CD4-positive, alpha-beta T cell treated with Interferon gamma for 1 hour (primary cell): ENCODE measurements around the gene IL1RN.
A peak's percentile ranks its signal among the peaks of the same experiment; 100 is the strongest.

Experiments used
- DNase-seq: peaks from one replicate; pipeline ENCODE4 v3.0.0-alpha.2; 2020

The IL1RN gene

DNA sequence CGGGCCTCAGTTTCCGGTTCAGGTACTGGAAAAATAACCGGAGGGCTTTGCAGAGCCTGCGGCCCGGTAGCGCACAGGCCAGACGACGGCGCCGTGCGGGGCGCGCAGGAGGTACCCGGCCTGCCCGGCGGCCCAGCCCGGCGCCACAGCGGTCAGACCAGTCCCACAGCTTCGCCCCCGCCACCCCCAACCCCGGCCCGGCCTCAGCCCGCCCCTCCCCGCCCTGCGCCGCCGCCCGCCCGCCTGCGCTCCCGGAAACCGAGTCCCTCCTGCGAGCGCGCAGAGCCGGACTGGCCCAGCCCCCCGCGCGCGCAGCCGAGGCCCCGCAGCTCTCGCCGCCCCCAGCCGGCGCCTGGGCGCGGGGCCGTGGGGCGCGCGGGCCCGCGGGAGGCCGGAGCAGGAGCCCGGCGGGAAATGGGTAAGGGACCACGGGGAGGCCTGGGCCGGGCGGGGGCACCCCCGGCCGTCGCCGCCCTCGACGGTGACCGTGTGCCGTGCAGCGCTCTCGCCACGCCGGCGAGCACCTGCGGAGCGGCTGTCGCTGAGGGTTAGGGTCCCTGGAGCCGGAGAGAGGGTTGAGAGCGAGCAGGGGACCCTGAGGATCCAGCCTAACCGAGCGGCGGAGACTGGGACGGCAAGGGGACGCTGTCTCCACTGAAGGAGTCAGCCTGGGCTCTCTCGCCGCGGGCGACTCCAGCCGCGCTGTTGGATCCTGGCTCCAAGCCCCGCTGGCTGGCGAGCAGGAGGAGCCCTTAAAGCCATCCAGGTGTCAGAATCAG is 29.9 kb downstream of the IL1RN start:
- DNase-seq = peak; percentile 15

DNA sequence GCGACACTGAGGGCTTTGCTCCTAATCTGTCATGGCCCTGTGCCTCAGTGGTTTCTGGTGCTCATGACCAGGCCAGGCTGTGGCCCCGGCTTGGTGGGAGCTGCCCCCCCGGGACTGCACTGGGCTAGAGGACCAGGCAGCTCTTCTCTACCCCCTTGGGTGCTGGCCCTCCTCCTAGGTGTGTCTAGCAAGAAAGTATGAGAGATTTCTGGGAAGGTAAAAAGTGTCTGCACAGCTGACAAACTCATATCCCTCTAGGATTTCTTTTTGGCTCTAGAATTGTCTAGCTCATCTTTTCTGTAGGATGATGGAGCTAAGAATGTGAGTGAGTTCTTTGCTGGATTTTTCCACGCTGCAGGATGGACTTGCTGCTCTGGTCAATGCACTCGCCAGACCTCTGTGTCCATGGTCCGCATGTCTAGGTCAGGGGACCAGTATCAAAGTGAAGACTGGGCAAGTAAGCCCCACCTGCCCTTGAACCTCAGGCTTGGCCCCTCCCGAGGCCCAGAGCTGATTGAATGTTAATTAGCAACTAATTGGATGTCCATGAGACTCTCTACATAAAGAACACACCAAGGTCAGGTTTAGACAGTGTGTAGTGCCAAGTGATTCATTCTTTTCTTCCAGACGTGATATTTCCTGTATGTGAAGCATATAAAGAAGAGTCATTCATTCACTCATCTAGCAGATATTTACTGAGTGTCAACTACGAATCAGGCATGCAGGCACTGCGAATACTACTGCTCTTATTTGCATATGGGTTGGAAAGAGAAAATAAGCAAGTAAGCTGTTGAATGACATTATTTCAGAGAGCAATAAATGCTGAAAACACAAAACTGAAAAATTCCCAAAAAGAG is 30.7 kb downstream of the IL1RN start:
- DNase-seq = no peak

DNA sequence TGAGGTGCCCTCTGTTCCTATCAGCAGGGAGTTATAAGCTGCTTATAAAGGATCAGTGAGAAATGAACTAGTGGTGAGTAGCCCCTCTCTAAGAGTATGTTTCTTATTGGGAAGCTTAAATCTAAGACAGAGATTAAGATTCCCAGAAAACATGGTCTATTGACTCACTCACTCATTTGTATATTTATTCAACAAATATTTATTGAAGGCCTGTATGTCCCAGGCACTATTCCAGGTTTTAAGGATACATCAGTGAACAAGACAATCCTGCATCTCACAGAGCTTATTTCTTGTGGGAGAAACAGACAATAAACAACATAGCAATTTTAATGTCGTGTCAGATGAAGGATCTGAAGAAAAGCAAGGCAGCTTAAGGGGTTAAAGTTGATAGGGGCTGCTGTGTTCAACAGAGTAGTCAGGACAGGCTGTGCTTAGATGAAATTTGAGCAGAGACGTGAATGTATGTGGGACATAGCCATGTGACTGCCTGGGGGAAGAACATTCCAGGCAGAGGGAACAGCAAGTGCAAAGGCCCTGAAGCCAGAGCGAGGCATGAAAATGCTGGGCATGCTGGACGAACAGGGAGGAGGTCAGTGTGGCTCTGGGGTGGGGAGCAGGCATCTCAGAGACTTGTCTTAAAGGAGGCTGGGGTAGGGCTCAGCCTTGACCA is 31.6 kb downstream of the IL1RN start:
- DNase-seq = no peak

DNA sequence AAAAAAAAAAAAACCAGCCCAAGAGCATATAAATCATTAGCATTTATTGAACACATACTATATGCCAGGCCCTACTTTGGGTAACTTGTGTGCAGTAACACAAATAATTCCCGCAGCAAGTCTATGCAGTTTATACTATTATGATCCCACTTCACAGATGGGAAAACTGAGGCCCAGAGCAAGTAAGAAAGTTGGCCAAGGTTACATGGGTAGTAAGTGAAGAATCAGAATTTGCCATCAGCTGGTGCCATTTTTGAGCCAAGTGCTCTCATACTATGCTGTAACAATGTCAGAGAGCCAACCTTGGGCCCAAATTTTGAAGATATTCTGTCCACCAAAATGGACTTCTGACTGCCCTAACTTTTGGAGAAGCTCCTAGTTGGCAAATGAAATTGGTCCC is 32.9 kb downstream of the IL1RN start:
- no peak for DNase-seq

DNA sequence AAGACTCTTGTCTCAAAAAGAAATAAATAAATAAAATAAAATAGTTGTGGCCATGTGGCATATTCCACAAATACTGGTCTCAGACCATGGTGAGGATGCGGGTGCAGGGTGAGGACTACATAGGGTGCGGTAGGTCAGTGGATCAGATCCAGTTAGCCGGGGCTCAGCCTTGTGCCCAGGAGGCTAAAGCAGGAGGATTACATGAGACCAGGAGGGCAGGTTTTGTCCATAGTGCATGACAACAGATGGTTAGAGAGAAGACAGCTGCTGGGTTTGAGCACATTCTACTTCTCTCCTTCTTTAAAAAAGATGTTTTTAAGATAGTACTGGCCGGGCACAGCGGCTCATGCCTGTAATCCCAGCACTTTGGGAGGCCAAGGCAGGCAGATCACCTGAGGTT is 33.6 kb downstream of the IL1RN start:
- DNase-seq = no peak

DNA sequence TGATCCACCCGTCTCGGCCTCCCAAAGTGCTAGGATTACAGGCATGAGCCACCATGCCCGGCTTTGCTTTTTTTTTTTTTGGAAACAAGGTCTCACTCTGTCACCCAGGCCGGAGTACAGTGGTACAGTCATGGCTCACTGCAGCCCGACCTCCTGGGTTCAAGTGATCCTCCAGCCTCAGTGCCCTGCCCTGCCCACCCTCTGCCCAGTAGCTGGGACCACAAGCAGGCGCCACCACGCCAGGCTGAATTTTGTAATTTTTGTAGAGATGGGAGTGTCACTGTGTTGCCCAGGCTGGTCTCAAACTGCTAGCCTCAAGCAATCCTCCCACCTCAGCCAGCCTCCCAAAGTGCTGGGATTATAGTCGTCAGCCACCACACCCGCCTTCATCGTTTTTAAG is 34.8 kb downstream of the IL1RN start:
- DNase-seq = no peak

DNA sequence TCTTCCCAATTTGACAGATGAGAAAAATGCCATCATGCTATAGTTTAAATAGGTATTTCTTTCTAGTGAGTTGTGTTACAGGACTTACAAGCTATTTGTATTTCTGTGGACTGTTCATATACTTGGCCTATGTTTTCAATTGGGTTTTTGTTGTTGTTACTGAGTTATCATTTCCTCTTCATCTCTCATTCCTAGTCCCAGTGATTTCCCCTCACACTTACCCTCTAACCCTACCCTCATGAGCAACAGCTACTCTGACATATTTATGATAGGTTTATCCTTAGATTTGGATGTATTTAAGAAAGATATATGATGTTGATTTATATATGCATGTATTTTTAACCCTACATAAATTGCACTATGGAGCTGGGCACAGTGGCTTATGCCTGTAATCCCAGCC is 35.5 kb downstream of the IL1RN start:
- no peak for DNase-seq

DNA sequence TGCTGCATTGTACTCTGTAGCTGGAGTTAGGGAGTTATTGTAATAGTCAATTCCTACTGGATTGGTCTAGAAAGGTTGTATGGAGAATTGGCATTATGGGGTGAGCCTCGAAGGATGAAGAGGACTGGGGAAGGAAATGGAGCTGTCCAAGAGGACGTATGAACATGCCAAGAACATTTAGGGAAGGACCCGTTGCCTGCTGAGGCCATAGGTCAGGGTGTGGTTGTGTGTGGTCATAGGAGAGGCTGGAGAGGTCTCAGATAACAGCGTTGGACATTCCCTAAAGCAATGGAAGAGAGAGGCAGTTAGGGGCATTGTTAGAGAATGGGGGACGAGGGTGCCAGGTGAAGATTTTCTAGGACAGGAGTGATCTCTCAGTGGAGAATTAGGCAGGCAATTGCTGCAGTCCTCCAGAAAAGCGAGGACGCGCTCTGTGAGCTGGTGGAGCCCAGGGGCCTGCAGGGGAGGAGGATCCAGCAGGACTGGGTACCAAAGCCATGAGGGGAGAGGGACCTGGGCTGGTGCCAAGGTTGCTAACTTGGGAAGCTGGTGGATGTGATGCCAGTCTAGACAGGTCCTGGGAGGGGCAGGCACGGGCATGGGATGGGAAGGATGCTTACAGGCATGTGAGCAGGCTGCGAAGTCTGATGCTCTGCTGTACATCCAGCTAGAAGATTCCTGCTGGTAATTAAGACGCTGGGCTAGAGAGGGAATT is 37.0 kb downstream of the IL1RN start:
- DNase-seq = no peak

DNA sequence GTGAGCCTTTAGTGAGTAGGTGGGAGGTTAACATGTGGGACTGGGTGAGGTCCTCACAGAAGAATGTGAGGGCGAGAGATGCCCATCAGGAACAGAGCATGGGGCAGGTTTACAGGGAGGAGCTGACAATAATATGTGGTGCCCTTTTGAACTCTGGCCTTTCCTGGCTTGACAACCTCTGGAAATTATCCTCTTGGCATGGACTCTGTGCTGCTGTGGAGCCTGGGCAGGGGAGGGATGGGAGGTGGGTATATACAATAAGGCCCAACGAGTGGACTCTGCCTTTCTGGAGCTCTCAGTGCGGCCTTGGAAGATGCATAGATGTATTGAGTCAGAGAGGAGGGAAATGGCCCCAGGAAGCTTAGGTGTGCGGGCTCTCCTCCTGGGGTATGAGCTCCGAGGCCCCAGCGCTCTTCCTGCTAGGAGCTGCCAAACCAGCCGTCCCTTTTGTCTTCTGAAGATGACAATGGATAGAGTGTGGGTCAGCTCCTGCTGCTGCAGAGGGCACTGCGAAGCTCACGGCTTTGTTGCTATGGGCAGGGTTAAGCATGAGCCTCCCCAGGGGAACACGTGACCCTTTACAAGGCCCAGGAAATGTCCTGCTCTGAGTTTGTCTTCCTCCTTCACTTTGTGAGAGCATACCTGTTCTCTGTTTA is 37.7 kb downstream of the IL1RN start:
- no peak for DNase-seq

DNA sequence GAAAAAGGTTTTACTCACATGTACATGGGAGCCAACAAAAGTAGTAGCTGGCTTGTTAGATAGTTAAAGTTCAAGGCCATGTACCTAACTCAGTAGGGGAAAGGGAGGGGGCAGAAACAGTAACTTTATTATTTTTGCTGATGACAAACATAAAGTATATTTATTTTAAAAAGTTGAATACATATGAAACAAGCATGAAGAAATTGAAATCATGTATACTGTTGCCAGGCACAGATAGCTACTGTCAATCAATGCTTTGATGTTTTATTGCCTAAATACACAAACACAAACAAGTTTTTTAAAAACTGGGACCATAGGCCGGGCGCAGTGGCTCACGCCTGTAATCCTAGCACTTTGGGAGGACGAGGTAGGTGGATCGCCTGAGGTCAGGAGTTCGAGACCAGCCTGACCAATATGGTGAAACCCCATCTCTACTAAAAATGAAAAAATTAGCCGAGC is 38.8 kb downstream of the IL1RN start:
- no peak for DNase-seq

DNA sequence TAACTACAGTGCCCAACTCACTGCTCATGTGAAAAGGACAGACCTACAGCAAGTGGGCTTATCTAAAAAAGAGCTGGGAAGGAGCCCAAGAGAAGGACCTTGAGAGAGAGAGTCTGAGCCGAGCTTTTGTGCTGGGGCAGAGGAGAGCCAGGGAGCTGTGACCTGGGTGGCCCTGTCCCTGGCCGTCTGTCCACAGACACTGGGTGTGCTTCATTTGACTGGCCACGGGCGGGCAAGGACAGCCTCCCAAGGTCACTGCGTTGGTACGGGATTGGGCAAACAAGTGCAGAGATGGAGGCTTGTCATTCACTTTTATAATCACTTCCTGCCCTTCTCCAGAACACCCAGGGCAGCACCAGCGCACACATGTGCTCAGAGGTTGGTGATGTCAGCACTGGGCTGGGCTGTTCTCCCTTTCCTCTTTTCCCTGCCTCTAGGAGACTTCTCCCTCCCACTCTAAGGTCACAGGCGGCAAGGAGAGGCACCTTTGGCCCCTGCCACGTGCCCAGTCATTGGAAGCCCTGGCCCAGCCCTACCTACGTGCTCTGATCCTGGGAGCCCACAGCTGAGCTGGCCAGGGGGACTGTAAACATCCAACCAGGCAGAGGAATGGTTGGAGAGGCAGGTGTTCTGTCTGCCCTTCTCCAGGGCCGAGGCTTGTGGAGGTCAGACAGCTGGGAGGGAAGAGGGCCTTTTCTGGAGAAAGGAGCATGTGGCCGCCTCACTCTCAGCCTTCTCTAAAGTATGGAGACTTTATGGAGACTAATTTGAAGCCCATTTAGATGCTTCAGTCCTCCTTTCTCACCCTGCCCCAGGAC is 39.9 kb downstream of the IL1RN start:
- DNase-seq = peak; percentile 40

DNA sequence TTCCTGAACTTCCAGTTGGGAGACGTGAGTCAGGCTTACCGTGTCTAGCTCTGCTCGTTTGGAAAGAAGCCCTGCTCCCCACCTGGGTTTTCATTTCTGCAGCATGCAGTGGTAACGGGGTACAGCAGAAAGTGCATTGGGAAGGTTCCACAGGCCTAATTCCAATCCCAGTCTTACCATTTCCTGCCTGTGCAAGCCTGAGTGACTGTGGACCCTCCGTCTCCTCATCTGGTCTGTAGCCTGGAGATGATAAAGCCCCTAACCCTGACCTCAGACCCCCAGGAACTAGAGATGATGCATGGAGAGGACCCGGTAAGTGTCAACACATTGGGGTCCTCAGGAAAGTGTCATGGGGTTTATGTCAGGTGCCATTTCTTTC is 40.6 kb downstream of the IL1RN start:
- DNase-seq = no peak

DNA sequence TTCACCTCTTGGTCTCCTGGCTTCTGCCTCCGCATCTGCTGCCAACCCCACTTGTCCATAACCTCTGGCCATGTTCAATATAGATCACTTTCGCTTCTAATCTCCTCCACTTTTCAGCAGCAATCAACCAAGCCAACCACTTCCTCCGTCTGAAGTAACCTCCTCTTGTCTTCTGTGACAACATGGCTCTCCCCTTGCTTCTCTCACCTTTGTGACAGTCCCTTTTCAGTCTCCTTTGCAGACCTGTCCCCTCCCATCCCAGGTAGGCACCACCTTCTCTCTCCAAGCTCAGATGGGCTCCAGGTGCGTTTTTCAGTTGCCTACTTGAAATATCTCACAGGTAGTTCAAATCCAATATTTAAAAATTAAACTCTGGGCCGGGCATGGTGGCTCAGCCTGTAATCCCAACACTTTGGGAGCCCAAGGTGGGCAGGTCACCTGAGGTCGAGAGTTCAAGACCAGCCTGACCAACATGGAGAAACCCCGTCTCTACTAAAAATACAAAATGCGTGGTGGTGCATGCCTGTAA is 41.7 kb downstream of the IL1RN start:
- DNase-seq = peak; percentile 34

DNA sequence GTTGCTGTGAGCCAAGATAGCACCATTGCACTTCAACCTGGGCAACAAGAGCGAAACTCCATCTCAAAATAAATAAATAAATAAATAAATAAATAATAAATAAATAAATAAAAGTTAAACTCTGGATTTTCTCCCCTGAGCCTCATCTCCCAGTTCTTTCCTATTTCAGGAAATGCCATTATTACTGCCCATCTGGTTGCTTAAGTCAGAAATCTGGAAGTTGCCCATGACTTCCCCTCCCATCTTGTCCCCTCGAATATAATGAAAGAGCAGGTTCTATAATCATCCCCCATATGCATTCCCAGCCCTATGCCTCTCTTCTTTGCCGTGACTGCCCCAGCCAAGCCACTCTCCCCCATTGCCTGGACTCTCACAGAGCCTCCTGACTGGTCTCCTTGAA is 42.2 kb downstream of the IL1RN start:
- DNase-seq = no peak

DNA sequence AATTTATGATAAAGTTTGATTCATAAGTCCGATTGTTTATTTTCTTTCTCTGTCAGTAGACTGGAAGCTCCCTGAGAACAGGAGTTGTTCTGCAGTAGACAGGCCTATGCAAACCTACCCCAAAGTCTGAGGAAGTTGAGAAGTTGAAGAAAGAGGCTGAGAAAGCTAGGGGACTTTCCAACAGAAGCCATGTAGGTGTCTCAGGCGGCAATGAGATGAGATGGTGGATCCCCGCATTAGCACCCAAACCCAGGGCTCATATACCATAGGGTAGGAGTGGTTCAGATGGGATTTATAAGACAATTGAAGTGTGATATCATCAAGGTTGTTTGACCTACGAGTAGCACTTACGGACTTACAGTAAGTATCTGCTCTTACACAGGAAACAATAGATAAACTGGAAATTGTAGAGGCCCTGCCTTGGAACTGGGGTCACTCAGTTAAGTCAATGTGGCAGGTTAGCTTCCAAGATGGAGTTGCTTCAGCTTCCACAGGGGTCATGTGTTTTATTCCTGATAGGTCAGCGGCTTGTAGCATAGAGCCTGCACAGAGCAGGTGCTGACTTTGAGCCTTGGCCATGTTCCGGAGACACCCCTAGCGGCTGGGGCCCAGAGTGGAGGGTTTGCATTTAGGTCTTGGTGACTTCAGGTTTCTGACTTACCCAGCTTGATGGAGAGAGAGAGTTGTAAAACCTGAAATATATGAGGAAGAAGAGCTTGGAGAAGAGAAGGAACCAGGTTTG is 44.1 kb downstream of the IL1RN start:
- DNase-seq = no peak

DNA sequence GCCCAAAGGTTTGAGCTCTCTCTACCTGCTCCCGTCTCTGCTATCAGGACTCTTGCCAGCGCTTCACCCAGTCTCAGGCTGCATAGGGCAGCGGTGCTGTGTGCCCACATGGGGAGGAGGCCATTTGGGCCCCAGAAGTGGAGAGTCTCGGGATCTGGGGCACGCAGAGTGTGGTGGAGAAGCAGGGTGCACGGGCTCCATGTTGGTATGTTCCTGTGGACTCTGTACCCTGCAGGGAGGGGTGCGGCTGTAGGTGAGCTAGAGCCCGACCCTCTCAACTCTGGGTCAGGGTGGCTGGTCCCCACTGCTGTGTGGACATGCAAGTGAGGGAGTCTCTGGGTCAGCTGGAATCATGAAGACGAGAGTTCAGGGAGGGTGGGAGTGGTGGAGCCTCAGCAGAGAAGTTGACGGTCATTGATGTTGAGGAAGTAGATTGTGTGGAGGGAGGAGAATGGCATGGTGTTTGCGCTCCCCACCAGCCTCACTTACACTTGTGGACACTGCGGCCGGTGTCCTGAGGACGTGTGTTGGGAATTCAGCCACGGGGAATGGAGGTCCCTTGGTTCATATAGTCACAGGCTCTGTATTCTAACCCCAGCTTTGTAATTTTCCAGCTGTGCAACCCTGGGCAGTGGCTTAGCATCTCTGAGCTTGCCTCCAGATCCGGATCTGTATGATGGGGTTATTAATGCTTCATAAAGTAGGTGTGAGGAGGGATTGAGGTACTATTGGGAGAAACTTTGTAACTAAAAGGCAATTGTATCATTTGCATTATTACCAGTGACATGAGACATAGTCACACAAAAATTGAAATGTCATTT is 45.5 kb downstream of the IL1RN start:
- DNase-seq = no peak

DNA sequence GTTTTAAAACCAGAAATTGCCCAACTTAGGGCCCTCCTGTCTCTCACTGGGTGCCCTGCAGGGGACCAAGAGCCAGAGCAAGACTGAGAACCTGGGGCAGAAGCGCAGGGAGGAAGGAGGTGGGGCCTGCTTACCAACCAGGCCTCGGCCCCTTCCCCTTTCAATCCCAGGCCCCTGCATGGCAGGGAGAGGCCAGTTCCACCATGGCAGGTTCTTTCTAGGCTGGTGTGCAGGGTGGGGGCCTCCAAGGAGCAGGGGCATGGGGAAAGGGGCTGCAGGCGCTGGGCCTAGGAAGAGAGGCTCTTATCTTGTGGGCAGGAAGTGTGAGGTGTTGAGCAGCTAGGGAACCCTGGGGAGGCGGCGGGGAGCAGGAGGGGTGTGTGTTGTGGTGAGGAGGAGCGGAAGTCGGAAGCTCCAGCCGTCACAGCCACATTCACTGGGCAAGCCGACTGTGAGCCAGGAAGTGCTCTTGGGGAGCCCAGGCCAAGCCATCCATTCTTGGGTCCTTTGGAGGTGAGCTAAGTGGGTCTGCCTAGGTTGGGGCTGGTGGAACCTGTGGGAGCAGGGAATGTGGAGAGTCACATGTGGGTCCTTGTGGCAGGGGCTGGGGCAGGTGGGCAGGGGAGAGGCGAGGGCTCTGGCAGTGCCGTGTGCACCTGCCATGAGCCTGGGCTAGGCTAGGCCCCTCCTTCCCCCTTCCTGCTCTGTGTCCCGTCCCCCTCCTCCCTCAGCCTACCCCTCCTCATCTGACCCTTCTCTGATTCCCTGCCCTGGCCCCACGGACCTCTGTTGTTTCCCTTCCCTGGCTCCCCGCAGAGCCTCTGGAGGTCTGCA is 46.4 kb downstream of the IL1RN start, which contains the start of gene PSD4:
Gene PSD4, plus strand, starts transcription at position 430 of the 834 bp plus-strand sequence. CDS start 8,486 bp downstream, outside the sequence.
- peak; percentile 82 for DNase-seq

DNA sequence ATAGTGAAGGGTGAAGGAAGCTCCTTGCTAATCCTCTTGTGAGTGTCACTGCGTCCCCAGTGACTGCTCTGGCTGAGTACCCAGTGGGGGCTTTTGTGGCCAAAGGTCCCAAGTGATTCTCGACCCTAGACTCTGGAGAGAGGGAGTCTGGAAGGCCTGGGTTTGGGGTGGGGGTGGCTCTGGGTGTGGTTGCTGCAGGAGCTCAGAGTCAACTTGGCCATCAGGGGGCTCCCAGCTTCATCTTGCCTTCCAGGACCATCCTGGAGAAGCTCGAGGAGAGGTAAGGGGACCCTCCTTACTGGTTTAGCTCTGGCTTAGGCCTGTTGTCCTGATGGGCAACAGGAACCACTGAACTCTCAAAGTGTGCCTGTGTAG is 47.0 kb downstream of the IL1RN start:
- no peak for DNase-seq
